Medulla oblongata (tissue), 1 donor: Measurements from ENCODE around the gene CENPX.

Experiments used
- DNase-seq: peaks from one replicate; pipeline ENCODE4 v3.0.0-alpha.2; 2015; ENCODE audit errors: extremely low spot score

The CENPX gene

DNA sequence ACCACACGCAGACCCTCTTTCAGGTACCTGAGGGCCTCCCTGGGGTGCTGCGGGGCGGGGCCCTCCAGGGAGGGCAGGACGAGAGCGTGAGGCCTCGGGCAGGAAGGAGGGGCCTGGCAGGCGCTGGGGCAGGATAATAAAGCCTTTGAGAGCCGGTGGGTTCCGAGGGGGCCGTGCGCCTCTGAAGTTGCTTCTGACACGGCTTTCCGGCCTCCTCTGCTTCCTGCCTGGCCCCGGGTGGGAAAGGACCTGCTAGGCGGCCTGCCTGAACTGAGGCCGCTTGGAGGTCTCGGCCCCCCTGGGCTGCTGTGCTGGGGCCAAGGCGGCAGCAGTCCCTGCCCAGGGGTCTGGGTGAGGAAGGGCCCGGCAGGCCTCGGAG, 10.4 kb downstream of the CENPX start:
- no peak for DNase-seq

DNA sequence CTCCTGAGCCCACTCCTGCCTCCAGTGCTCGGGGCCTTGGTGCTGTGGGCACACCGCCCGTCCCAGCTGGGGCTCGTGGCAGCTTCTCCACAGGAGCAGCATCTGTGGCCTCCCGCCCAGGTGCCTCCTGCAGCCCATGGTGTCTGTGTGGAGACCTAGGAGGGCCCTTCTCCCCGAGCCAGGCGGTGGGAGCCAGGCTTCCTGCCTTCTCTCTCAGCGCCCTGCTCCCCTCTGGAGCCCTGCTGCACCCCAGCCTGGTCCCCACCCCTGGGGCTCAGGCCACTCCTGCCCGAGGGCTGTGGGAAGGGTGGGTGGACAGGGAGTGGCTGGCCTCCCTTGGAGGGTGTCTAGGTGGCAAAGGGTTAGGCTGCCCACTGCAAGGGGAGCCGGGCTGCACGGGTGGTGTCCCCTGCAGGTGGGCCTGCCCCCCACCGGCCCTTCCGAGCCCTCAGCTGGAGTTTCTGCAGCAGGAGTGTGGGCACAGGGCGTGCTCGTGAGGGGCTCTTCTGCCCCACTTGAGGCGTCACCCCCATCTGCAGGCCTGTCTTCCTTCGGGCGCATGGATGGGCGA, 11.0 kb downstream of the CENPX start:
- DNase-seq: no peak

DNA sequence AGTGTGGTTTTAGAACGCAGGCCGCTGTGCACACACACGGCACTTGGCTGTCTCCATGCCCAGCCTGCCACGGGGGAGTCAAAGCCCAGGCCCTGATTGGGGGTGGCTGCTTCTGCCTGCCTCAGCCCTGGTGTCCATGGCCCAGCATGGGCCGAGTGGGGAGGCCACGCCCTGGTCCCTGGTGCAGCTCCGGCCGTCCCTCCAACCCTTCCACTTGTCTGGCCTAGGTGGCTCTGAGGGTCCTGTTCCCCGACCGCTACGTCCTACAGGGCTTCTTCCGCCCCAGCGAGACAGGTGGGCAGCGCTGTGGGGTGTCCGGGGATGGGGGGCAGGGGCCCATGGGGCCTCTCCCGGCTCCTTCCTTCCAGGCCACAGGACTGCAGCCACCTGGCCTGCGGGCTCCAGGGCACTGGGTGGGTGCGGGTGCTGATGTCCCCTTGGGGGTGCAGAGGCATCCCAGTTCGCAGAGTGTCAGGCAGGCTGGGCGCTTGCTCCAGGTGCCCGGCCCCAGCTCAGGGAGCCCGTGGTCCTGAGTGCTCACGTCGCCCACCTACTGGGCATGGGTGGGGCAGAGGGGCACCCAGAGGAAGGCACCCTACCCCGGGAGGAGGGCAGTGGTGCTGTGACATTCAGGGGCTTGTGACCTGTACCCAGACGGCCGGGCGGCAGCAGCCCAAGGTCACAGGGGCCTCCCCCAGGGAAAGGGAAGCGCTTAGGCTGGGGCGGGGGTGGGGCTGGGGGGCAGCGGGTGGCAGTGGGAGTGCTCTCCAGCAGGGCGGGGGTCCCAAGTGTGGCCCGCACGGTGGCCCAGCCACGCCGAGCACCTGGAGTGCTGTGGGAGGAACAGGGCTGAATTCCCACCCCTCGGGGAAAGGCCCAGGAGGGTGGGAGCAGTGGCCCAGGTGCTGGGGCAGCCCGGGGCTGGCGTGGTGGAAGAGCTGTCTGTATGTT, 11.8 kb downstream of the CENPX start:
- DNase-seq: no peak

DNA sequence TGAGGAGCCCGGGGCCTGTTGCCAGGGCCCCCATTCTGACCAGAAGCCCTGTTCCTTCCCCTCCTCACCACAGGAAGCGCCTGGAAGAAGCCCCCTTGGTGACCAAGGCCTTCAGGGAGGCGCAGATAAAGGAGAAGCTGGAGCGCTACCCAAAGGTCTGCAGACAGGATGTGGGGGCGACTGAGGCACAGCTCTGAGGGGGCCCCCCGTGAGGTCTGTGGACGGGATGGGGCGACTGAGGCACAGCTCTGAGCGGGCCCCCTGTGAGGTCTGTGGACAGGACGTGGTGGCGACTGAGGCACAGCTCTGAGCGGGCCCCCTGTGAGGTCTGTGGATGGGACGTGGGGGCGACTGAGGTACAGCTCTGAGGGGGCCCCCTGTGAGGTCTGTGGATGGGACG, 13.3 kb downstream of the CENPX start:
- DNase-seq: no peak

DNA sequence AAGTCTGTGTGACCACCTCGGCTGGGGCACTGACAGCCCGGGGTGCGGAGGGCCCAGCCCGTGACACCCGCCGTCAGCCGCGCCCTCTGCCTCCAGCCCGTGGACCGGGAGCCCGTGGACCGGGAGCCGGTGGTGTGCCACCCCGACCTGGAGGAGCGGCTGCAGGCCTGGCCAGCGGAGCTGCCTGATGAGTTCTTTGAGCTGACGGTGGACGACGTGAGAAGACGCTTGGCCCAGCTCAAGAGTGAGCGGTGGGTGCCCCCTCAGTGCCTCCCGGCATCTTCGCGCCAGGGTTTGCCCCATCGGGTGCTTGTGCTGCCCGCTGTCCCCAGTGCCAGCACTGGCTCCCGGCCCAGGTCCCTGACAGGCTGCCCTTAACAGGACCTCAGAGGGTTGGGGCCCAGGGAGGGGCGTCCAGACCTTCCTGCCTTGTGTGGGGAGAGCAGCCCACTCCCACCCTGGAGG, 13.7 kb downstream of the CENPX start:
- no peak for DNase-seq

DNA sequence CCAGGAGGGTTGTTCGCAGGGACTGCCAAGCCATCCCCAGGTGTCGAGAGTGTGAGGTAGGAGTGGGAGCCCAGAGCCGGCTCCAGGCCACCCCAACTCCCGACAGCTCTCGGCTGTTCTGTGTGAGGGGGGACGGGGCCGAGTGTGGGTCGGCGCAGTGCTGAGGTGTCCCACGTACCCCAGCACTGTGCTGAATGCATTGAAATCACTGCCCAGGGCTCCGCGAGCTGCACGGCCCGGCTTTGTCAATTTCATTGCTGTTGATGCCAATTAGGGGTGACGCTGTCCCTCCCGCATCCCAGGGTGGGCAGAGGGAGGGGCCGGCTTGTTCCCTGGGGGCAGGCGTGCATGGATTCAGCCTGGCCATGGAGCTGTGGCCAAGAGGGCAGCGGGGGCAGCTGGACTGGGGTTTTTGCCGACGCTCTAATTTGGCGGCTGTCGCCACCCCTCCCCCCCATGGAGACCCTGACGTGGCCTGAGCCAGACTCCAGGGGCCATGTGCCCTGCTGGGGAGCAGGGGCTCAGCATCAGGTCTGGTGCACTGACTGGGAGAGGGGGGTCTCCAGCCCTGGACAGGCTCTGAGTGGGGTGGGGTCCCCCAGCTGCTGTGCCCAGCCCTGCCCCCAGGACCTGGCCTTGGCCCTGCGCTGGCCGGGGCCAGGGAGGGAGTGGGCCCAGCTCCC, 14.3 kb downstream of the CENPX start:
- no peak for DNase-seq

DNA sequence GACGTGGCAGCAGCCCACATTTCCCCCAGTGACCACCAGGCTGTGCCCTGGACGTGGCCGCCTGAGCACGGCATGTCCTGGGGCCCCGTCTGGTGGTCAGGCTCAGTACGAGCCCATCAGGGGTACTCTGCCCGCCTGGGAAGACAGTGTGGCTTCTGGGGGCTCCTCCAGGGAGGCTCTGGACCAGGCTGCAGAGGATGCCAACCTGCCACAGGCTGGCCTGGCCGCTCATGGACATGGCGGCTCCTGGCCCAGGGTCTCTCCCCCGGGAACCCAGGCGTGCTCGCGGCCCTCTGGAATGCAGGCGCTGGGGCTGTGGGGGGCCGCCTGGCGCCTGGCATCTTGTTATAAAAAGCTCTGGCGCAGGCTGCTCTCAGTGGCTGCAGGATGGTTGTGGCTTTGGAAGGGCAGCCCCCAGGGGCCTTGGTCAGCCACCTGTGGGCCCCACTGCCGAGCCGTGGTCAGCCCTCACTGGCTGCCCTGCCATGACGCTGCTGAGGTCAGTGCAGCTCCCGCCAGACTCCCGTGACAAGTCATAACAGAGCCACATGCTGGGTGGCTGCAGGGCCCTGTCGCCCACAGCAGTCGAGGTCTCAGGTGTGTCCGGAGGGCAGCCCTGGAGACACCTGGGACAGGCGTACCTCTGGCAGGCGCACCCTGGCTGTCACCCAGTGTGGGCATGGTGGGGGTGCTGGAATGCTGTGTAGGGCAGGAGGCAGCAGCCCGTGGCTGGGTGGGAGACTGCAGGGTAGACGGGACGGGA, 15.0 kb downstream of the CENPX start:
- no peak for DNase-seq

DNA sequence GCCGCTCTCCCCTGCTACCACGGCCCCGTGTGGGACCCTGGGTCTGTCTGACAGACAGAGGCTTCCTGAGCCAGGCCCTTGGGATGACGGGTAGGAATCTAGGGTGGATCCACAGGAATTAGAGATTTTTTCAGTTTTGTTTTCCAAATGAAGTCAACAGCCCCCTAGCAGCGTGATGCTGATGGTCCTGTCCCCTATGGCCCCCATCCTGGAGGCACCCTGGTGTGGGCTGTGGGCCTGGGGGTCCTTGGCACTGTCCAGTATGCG, 15.5 kb downstream of the CENPX start:
- no peak for DNase-seq

DNA sequence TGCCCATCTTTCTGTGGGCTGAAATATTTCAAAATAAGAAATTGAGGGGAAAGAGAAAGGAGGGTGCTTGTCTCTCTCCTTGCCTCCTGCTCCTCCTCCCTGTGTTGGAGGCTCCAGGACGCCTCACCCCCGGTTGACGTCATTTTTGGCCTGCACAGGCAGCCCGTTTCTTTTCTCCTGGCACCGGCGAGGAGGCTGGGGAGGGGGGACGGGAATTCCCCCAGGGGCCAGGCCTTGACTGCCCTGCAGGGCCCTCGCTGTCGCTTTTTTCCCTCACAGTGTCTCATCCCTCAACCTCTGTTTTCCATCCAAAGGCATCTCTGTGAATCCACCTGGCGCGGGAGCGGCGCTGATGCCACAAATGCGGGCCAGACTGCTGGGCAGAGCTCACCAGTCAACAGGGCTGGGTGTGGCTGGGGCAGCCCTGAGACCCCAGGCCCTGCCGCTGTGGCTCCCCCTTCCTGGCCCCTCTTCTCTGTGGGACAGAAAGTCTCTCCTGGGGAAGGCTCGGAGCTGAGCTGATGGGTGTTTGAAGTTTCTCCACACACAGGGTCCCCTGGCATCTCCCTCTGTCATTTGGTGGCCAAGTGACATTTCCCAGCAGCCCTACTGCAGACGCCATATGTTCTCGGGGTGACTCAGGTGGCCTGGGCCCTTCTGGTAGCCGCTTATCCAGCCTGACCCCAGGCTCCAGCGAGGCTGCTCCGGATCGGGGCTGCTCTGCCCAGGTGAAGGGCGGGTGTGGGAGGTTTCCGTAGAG, 16.0 kb downstream of the CENPX start:
- peak; percentile 75 for DNase-seq

DNA sequence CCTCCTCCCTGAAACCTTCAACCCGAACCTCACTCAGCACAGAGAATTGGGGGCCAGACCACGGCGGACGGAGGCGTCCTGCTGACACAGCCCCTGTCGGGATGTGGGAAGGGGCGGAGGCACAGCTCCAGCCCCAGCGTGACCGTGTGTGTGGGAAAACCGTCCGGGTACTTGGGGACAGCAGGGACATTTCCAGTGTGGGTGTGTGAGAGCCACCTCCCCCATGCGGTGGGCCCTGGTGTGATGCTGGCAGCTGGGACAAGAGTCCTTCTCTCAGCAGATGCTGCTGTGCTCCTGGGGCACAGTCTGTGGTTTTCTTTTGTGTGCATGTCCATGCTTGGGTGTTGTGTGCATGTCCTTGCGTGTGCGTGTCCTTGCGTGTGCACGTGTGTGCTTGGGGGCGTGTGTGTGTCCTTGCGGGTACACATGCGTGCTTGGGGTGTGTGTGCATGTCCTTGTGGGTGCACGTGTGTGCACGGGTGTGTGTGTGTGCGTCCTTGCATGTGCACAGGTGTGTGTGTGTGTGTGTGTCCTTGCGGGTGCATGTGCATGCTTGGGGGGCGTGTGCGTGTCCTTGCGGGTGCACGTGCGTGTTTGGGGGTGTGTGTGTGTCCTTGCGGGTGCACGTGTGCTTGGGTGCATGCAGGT, 16.9 kb downstream of the CENPX start:
- DNase-seq: no peak

DNA sequence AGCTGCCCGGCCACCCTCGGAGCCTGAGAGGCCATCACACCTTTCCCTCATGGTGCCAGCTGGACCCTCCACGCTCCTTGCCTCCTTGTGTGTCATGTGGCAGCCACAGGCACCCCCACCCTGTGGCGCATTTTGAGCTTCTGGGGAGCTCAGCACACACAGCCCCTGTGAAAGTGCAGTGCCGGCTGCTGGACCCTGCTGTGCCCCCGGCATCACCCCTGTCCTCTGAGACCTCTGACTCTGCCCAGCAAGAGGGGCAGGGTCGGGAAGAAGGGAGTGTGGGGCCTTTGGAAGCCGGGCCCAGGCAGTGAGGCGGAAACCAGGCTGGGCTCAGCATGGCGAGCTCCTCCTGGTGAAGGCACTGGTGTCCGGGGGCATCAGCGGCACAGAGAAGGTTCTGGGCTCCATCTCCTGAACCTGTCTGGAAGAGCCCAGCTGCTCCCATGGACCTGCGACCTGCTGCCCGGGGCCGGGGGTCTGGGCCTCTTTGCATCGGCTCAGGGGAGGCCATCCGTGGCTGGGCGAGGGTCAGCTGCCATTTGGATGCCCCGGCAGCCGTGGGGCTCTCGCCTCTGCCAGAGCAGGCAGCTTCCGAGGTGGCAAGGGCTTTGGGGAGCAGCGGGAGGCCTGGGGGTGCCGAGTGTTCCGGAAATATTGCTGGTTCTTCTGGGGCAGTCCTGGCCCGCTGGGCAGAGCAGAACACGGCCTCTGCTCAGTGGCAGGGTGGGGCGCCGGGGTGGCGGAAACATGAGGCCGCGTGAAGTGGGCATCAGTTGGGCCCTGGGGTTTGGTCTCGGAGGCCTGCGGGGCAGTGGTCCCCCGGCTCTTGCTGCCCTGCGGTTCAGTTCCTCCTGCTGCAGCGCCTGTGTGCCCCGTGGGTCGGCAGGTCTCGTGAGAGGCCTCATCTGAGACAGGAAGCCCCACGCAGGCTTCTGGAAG, 17.9 kb downstream of the CENPX start:
- no peak for DNase-seq

DNA sequence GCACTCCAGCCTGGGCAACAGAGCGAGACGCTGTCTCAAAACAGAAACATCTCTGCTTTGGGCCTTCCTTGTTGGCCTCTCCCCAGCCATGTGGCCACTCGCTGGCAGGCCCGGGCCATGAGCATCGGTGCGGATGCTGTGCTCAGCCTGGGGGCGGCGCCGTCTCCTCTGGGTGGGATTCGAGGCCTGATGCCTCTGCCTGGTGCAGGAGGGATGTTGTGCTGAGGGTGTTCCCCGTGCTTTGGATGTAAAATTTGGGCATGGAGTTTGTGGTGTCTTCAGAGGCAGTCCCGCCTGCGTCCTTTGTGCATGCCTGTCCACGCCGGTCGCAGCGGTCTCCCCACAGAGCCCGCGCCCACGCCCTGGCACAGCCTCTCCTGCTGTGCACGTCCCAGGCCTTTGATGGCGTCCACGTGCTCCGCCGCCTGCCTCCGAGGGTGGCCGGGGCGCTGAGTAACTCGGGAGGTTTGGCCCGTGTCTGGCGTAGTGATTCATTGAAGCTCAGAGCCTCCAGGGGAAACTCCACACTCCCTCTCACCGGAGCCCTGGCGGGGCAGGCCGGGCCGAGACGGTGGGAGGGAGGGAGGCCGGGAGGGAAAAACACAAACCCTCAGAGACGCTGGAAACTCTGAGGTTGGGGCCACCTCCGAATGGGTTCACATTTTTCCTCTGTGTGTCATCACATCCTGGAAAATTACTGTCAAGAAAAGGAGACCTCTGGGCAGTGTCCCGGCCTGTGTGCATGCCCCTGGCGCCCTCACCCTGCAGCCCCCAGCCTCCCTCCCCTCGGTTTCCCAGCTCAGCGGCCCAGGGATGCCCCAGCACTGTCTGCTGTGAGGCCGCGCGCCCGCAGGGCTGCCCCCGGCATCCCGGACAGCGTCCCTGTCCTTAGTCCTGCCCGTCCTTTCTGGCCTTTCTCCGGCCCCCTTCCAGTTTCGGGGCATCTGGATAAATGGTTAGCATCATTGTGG, 19.0 kb downstream of the CENPX start:
- no peak for DNase-seq

DNA sequence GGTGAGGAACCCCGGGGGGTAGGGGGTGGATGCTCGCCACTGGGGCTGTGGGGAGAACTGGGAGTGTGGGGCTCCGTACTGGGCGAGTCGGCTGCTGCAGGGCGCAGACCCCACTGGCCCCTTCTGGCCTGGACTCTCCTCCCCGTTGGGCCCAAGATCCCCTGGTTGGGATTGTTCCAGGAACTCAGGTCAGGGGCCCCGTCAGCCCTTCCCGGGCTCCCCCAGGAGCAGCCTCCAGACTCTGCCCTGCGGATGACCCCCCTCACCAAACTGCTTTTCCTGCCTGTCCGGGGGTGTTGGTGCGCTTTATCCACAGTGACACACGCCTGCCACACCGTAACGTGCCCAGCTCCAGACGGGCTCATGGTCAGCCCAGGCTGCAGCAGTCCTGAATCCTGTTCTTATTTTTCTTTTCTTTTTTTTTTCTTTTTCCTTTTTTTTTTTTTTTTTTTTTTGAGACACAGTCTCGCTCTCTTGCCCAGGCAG, 21.1 kb downstream of the CENPX start:
- DNase-seq: no peak

DNA sequence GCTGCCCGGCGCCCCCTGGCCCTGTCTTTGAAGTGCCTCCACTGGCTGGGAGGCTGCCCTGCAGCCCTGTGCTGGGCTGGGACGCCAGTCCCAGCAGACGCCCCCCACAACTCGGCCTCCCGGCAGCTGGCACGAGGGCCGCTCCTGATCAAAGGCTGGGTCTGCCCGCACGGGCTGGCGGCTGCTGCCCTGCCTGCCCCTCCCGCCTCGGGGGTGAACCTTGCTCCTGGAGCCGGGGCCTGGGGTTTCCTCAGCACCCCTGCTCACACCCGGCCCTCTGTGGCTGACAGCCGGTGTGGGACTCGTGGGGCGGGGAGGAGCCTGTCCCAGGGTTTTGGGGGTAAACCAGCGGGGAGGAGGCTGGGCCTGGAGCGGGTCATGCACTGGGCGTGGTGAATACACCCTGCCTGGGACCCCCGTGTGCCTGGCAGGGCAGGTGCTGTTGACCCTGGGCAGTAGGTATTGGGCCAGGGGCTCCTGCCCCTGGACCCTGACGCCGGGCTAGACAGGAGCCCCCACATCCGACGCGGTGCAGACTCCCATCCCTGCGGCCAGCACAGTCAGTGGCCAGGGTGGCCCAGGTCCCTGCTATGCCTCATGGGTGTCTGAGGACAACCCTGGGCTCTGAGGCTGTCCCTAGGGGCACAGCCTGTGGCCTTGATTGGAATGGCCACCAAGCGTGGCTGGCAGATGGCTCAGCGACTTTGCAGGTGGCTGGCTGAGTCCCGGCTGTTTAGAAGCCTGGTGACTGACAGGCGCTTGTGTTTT, 21.7 kb downstream of the CENPX start:
- no peak for DNase-seq

DNA sequence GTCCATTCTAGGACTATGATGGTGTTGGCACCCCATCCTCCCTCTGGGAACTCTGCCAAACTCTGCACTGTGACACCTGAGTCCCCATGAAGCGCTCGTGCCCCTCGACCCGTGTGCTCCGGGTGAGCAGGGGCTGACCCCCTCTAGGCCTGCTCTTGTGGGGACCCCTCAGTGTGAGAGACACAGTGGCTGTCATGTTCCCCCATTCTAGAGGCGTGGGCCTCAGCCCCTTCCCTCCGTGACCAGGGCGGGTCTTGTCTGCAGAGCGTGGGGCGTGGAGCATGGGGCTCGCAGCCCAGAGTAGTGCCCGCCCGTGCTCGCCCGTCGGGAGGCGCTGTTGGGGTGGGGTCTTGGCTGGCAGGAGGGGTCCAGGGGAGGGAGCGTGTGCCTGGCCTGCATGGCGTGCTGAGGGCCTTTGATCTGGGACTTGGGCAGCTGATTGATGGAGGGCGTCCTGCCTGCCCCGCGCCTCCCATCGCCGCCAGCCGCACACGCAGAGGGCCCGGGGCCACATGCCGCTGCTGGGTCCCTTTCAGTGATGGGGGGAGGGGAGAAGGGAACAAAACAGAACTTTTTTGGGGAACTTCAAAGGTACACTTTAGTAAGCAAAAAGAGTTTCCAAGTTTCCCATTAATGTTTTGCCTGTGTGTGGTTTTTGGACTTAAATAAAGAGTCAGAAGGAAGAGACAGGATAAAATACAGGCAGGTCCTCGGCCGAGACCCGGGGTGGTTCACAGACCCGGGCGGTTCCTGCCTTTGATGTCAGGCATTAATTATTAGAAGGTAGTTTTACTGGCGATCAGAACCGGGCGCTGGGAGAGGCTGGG, 22.5 kb downstream of the CENPX start:
- no peak for DNase-seq

DNA sequence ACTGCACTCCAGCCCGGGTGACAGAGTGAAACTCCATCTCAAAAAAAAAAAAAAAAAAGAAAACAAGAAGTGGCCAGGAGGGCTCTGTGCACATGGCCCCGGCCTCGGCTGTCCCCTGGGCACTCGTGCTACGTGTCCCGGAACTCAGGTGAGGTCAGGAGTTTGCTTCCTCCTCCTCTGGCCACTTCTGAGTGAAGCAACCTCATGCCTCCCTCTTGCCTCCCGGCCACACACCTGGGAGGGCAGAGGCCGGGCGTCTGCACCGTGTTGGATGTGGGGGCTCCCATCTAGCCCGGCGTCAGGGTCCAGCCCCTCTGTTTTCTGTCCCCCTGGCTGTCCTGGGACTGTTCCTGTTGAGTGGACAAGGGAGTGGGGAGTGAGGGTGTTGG, 23.1 kb downstream of the CENPX start:
- DNase-seq: no peak
